Fibroblast of mammary gland (primary cell): ENCODE results near the gene DLX2.

Experiments used
- DNase-seq: peaks from one replicate; pipeline ENCODE4 v3.0.0-alpha.2; 2010; ENCODE audit warnings: low read depth
- H3K4me3 ChIP-seq: 2 replicates; pipeline ENCODE4 v1.5.1; 2011; ENCODE audit warnings: low read depth, mild to moderate bottlenecking, low read length, moderate library complexity; ENCODE audit not compliant: control insufficient read depth
- TF ChIP-seq, protein P1 (sequence below): conservative IDR thresholded peaks from 2 replicates; pipeline ENCODE4 v1.5.1; 2011; ENCODE audit warnings: low read depth, low read length, inconsistent platforms; ENCODE audit not compliant: control insufficient read depth, insufficient read depth

The DLX2 gene

DNA sequence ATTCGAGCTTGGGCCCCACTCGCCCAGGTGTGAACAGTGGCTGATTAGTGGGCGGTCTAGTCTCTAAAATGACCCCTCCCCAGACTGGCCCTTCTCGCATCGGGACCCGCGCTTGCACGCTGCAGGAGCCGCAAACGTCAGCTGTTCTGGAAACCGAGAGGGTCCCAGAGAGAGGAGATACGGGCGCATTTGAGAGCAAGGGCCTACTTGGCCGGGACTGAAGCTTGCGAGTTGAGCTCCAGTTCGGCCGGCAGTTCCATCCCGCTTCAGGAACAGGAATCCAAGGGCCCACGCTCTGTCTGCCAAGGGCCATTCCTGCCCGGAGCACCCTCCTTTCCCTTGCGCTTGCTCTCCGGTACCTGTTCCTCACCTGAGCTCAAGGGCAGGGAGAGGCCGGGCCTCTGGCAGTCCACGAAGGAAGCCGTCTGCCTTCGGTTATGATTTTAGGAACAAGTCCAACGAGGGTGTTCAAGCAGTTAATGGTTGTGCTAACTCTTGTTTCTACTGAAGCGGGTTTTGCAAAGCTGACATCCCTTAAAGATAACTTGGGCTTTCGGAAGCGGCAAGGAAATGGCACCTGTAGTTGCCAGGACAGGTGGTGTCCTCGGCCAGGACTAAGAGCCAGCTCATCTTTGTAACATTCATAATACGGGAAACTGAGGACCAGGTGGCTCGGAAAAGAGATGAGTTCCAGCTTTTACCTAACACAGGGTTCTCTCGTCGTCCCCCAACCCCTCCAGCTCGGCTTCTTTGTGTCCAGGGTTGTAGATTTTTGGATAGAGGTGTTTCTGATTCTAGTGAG, 21.3 kb downstream of the DLX2 start:
- H3K4me3 ChIP-seq = no peak overlapping the region
- TF ChIP-seq, protein P1, sequence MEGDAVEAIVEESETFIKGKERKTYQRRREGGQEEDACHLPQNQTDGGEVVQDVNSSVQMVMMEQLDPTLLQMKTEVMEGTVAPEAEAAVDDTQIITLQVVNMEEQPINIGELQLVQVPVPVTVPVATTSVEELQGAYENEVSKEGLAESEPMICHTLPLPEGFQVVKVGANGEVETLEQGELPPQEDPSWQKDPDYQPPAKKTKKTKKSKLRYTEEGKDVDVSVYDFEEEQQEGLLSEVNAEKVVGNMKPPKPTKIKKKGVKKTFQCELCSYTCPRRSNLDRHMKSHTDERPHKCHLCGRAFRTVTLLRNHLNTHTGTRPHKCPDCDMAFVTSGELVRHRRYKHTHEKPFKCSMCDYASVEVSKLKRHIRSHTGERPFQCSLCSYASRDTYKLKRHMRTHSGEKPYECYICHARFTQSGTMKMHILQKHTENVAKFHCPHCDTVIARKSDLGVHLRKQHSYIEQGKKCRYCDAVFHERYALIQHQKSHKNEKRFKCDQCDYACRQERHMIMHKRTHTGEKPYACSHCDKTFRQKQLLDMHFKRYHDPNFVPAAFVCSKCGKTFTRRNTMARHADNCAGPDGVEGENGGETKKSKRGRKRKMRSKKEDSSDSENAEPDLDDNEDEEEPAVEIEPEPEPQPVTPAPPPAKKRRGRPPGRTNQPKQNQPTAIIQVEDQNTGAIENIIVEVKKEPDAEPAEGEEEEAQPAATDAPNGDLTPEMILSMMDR = no peak
- DNase-seq = no peak

DNA sequence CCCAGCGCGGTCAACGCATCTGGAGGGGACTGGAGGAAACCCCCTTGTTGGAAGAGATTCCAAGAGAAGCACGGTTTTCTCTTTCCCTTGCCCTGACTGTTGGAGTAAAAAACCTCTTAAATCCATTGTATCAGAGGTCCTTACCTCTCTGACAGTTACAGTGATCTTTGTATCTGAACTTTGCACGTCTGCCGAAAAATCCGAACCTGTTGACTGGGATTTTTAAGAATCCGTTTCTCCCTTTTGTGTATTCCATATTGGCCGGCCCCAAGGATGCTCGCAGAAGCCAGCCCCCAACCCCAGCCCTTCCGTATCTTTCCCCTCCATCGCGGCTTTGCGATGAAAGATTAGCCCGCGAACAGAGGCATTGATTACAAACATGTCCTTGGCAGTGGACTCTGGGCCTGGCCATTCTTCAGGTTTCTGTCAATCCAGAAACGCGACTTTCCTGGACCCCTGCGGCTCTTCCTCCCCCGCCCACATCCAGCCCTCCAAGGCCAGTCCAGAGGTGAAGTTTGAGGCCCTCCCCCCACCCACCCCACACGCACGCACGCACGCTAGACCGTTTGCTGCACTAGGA, 22.0 kb downstream of the DLX2 start:
- TF ChIP-seq, protein P1 = no peak
- no peak for DNase-seq
- H3K4me3 ChIP-seq = no peak overlapping the region

DNA sequence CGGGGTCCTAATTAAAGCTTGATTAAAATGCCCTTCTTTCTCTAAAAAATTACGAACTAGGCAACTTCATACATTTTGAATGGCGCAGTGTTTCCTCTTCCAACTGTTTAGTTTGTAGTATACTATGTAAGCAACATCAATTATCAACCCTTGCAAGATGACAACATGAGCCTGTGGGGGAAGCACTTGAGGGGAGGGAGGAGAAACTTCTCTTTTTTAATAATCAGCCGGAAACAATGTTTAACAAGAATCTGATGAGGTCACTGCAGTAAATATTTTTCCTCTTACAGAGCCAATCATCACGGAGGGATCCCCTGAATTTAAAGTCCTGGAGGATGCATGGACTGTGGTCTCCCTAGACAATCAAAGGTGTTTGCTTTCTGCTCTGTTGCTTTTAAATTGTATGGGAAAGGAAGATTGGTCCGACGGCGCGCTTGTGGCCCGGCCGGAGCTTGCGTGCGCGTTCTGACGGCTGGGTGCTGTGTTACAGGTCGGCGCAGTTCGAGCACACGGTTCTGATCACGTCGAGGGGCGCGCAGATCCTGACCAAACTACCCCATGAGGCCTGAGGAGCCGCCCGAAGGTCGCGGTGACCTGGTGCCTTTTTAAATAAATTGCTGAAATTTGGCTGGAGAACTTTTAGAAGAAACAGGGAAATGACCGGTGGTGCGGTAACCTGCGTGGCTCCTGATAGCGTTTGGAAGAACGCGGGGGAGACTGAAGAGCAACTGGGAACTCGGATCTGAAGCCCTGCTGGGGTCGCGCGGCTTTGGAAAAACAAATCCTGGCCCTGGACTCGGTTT, 22.7 kb downstream of the DLX2 start:
- no peak for DNase-seq
- H3K4me3 ChIP-seq = no peak overlapping the region
- TF ChIP-seq, protein P1 = no peak

DNA sequence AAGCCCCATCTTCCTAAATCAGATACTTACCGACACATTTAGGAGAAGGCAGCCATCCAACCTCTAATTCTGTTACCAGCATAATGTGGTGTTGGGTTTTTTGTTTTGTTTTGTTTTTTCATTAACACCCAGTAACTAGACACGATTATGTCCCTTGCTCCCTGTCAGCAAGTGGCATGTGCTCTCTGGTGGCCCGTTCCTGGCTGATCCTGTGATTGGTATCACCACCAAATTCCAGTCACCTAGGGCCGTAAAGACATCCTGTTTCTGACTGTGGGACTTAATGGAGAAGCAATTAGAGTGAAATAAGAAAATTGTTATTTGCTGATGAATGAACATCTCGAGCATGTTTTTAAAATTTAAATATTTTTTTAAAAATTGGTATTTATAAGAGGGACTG, 23.3 kb downstream of the DLX2 start:
- TF ChIP-seq, protein P1 = no peak
- no peak overlapping the region for H3K4me3 ChIP-seq
- no peak for DNase-seq

DNA sequence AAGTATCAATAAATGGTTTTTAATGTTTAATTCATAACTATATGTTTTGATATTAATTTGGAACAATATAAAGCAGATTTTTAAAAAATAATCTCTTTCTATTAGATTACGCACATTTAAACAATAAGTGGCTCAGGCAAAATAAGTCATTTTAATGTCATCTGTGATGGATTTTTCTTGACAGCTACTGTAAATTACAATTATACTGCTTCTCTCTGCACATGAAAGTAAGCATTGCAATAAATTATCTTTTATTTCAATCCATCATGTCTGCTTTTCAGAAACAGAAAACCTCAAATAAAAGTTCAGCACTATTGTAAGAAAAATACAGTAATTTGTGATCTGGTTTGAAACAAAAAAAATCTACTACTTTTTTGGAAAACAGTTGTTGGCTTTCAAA, 28.4 kb downstream of the DLX2 start:
- DNase-seq = no peak
- no peak overlapping the region for H3K4me3 ChIP-seq
- TF ChIP-seq, protein P1 = no peak

DNA sequence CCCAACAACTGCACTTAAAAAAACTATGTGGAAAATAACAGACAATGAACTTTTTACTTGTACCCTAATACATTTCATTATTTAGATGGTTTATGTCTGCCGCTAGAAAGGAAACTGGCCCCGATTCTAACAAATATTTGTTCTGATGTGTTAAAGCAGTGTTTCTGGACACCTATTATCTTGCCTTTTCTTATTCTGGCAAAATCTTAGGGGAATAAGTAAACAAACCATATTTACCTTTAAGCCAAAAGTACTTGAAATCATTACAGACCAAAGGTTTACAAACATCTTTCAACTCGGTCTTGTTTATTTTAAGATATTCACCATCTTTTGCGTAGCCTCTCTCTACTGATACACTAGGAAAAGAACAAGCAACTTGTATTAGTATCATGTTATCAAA, 29.2 kb downstream of the DLX2 start:
- DNase-seq = no peak
- TF ChIP-seq, protein P1 = no peak
- H3K4me3 ChIP-seq = no peak overlapping the region
